GM18951 (cell line): ENCODE results near the gene TMEM14C.

Experiments used
- POLR2A ChIP-seq: IDR thresholded peaks from 4 replicates; pipeline ENCODE4 v1.6.1; 2011; ENCODE audit warnings: mild to moderate bottlenecking; ENCODE audit not compliant: insufficient read length, insufficient read depth; ENCODE audit errors: extremely low read depth
- in situ Hi-C: fragments of 300-500 bp; cut with MboI; formaldehyde crosslinking; loops from one replicate; pipeline ENCODE4 v1.12.0; 2022; ENCODE audit warnings: low sequenced_read_pairs, mixed read lengths, inconsistent platforms; ENCODE audit not compliant: unreplicated experiment

The TMEM14C gene

DNA sequence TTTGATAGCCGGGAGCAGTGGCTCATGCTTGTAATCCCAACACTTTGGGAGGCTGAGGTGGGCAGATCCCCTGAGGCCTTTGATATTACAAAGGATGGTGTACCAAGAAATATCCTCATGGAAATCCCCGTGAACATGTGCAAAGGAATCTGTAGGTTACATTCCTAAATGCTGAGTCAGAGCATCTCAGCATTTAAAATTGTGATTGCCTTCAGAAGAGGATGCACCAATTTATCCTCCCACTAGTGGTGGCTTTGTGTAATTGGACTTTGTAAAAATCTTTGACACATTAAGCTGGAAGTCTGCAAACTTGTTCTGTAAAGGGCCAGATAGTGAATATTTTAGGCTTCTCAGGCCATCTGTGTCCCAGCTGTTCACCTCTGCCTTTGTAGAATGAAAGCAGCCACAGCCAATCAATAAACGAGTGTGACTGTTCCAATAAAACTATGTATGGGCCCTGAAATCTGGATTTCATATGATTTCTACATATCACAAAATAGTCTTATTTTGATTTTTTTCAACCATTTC lies 36.5 kb downstream of the TMEM14C start:
- in situ Hi-C loops = no loop called here
- no peak for TF ChIP-seq POLR2A

DNA sequence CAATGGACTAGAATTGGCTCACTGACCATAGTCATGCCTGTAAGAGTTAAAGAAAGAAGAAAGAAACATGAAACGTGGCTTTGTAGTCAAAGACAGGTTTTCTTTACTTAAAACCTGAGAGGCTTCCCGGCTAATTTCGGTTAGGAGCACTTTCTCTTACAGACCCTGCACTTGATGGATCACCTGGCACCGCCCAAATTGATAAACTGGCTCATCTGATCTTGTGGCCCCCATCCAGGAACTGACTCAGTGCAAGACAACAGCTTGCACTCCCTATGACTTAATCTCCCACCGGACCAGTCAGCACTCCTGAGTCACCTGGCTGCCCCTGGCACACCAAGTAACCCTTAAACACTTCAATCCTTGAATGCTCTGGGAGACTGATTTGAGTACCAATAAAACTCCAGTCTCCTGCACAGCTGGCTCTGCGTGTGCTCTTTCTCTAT lies 37.0 kb downstream of the TMEM14C start:
- no peak for TF ChIP-seq POLR2A
- in situ Hi-C loops = no loop called here

DNA sequence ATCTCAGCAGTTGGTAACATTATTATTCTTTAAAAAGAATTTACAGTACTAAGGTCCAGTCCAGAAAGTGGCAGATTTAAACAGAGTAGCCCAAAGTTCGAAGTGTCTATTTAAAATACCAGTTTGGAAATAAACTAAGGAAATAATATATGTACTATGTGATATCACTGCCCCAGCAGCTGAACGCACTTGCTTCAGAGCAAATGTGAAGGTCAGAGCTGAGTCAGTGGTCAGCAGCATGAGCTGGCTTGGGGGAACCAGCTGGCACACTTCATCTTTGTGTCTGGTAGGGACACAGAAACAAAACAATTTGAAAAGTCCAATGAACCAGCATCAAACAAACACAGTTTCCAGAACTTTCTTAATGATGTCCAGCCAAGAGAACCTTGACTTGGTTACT lies 40.1 kb downstream of the TMEM14C start:
- in situ Hi-C loops = no loop called here
- no peak for TF ChIP-seq POLR2A

DNA sequence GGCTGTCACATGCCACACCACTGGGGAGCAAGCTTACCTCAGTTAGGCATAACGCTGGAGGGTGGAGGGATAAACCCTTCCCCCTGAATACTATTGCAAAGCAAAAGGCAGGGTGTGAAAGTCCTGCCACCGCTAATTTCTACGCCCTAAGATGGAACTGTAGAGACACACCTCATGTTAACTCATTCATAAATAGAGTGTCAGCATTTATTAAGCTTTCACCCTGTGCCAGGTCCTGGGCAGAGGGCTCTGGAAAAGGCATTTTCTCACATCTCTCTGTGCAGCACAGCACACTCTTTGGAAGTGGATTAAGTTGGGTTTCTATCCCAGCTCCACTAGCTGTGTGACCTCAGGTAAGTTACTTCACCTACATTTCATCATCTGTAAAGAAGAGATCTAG lies 46.5 kb downstream of the TMEM14C start:
- in situ Hi-C loops = no loop called here
- TF ChIP-seq POLR2A = no peak

DNA sequence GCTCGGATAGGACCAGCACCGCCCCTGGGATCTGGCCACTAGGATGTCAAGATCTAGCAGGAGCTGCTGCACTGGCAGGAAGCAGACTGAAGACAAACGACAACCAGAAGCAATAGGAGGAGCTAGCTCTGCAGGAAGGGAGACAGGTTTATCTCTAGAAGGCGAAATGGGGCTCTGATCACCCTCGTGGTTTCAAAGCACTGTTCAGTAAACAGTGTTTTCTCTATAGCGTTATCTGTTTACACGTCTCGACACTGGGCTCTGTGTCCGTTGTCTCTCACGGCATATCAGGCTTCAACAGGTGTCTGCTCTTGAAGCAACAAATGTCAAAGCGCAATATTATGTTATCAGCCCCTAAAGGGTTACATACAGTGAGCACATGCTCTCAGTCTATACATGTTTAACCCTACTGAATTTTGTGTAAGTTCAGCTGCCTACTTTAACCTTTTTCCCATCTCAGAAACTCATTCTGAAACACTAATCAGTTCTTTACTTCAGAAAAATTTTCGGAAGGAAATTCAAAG lies 48.6 kb downstream of the TMEM14C start:
- in situ Hi-C loops = no loop called here
- TF ChIP-seq POLR2A = no peak

DNA sequence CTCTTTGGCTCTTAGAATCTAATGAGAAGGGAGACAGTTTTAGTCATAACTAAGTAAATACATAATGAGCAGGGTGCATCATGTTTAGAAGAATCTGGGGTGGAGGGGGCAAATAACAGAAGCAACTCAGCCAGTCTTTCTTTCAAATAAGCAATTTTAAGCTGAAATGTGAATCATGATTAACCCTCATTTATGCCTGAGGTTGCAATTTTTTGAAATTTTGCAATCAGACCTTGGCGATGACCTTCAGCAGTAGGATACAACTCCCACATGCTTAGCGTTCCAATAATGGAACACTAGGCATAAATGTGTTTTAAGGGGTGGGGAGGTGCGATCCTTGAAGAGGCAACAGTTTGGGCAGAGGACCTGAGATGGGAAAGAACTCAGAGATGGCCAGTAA lies 55.4 kb downstream of the TMEM14C start:
- in situ Hi-C loops = no loop called here
- no peak for TF ChIP-seq POLR2A

DNA sequence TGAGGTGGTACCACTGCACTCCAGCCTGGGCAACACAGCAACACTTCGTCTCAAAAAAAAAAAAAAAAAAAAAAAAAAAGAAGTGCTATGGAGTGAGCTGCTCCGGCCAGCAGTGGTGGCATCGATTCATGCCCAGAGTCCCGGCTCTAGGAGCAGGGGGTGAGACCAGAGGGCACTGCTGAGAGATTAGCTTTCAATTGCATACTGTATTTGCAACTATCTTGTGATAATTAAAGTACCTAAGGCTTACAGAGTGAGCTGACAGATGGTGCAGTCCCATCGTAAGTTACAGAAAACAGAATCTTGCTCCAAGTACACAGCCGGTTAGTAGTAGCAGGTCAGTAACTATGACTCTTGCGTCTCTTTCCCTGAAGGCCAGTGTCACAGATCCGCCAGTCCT lies 56.2 kb downstream of the TMEM14C start:
- no peak for TF ChIP-seq POLR2A
- in situ Hi-C loops = no loop called here
